HG03575 (cell line): ENCODE measurements around the gene CAMSAP1.

ENCODE experiments used
- ATAC-seq: cut with Tn5 transposase; IDR thresholded peaks from one replicate; pipeline ENCODE4 v1.9.1; 2021; ENCODE audit not compliant: unreplicated experiment, insufficient number of reproducible peaks, low FRiP score; ENCODE audit errors: extremely low read depth

Gene CAMSAP1

DNA sequence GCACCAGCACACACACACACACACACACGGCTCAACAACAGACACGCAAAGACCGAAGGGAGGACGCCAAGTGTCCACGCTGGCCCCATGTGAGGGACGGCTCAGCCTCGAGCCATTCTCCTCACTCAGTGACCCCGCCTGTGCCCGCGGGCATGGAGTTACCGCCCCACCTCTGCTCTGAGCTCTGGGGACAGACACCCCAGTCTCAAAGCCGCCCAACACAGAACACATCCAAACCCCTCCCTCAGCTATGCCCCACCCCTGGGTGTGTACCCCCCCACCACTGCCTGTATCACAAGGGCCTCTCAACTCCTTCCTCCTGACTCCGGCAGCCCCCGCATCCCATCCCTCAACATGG, 81.2 kb downstream of the CAMSAP1 start:
- ATAC-seq = no peak

DNA sequence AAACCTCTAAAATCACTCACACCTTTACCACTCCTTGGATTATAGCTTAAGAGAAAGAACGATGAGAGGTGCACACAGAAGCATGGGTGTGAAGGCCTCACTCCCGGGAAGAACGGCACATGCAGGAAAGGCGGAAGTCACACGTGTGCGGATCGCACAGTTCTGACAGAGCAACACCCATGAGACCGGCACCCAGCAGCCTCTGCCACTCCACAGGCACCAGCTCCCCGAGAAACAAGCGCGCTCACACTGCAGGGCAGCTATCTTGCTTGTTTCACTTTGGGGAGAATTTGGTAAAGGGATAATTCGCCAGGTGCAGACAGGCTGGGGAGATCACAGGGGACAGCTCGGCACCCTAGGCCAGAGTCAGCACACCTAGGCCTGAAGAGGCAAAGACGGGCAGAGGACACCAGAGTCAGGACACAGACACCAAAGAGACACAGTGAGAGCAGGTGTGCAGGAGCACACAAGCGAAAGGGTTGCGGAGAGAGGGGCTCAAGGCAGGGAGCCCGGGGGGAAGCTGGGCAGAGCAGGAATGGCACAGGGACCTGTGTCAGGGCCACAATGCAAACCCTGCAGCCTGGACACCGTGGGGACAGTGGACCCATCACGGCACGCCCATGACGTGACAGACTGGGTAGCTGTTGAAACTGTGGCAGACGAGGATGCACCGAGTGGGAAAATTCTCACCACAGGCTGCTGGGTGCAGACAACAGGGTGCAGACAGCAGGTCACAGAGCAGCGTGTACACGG, 81.7 kb downstream of the CAMSAP1 start:
- ATAC-seq = no peak

DNA sequence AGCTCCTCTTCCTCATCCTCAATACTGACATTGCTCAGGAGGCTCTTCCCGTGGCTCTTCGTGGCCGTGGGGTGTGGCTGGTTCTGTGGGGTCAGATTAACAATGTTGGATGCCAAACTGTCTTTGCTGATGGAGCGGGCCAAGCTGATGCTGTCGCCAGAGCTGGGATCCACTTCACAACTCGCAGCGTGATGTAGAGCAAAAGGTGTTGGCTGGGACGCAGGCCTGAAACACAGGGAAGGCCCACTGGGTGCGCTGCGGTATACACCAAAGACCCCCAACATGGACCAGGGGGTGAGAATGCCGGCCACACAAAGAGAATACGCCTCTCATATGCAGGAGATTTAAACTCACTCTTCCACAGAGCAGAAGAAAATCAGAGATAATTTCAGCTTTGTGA, 84.3 kb downstream of the CAMSAP1 start:
- ATAC-seq = no peak

DNA sequence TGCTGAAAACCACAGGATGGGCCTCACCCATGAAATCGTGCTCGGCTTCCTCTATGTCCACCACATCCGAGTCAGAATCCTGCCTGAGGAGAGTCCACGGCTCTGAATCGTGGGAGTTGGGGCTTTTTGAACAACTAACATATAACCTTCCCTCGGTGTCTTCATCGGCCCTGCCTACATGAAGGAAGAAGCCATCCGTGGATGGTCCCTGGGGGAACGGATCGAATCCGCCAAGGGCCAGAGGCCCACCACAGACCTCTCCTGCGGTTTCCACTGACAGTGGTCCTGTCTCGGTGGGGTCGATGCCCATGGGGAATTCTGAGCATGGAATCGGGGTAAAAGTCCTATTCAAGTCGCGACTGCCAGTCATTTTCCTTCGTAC, 85.0 kb downstream of the CAMSAP1 start:
- ATAC-seq = no peak

DNA sequence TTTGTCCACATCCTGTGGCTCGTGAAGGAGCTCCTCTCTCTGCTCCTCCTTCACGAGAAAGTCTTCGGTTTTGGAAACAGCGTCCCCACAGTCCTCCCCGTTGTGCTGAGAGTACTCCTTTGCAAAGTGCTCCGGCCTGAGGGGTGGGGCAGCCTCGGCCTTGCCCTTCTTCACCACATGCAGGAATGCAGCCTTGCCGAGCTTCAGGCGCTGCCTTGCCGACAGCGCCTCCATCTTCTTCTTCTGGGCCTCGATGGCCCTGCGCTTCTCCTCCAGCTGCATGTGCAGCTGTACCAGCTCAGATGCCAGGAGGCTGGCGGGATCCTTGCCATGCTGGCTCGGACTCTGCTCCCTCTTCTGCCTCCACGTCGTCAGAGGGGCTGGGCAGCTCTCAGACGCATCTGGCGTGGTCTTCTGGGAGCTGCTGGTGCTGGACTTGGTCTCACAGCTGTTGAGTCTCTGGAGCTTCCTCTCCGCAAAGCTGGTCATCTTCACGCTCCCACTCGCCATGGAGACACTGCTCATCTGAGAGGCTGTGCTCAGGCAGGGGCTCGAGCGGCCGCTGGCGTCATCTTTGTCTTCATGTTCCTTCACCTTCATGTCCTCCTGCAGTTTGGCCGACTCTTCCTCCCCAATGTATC, 85.5 kb downstream of the CAMSAP1 start:
- ATAC-seq = no peak

DNA sequence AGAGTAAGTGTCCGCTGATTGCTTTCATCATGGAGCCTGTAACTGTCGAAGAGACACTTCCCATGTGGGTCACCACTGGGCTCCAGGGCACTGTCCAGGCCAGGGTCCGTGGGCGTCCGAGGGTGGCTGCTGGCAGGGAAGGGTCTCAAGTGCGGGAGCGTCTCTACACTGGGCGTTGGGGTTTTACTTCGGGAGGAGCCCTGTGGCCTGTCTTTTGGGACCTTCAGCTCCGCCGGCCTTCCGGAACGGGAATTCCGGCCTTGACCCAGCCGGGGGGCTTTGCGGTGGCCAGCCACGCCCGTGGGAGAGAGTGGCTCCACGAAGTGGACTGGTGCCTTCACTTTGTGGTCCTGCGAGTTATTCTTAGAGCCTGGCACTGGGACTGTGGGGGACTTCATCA, 86.2 kb downstream of the CAMSAP1 start:
- ATAC-seq = no peak

DNA sequence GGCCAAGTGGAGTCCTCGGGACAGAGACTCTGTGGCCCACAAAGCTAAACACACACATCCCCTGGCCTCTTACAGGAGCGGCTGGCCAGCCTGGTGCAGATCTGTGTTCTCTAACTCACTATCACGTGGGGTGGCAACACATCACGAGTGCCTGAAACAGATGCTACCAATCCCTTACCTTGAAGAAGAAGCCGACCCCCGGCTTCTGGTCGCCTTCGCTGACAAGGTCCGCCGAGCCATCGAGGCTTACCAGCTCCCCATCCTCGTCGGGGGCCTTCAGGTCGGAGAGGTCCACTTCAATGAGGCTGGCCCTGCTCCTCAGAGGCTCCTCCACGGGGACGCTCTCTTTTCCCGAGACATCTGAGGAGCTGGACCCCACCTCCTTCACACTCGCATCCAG, 86.7 kb downstream of the CAMSAP1 start:
- ATAC-seq = no peak

DNA sequence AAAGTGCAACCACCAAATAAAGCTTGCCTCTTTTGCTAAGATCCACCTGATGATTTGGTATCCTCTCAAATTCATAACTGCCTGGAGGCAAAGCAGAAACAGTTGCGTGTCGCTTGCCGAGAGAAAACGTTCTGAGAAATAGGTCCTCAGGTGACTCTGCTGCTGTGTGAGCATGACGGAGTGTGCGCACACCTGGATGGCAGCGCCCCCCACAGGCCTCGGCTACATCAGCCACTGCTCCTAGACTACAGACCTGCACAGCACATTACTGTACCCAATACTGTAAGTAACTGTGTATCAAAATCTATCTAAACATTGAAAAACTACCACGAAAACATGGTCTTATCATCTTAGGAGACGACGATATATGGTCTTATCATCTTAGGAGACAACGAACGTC, 87.4 kb downstream of the CAMSAP1 start:
- no peak for ATAC-seq

DNA sequence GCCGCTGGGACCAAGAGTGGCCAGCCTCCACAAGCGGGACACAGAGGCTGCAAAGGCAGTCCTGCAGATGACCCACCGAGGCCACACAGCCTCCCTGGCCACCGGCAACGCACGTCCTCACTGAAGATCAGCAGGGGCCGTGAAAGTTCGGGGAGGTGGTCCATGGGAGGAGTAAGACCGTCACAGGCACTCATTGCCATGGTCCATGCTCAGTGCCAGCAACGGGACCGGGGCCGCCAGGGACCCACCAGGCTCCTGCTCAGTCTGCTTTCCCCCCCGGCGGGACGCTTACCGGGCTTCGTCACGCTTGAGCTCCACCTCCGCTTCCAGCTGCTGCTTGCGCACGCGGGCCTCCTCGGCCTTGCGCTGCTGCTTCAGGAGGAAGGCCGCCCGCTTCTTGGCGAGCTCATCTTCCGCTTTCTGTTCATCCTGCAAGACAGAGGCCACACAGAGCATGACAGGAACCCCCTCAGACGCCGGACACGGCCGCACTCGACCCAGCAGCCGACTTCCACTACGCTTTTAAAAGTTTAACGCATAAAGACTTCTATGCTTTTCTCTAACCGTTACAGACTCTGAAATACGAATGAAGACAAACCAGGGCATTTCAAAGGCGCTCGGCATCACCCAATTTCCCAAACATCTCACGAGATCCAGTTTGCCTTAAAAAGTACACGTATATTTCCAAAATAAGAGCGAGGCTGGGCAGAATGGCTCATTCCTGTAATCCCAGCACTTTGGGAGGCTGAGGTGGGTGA, 88.4 kb downstream of the CAMSAP1 start:
- ATAC-seq = no peak

DNA sequence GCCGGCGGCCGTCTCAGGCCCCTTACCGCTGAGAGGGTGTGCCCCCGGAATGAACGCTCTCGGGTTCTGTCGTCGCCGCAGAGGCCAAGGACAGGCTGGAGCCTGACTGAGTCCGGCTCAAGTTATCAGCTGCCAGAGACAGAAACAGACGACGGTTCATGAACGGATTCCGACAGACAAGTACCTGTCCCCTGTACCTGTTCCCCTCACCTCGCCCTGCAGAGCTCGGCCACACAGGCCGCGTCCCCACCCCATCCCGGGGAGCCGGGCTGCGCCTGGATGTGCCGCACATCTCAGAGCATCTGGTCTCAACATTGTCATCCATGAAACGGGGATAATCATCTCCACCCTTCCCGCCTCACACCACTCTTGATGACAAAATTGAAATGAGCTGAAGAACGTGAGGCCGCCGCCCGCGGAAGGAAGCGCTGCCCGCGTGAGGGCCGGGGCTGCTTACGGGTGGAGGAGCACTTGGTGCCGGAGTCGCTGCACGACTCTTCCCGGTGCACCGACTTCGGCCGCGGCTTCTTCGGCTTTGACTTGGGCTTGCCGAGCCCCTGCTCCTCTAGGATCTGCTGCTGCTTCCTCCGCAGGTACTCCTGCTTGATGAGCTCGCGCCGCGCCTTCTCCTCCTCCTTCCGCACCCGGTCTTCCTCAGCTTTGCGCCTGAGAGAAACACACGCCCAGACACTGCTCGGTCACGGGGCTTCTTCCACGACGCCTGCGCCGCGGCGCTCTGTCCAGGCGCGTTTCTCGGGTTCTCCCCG, 89.2 kb downstream of the CAMSAP1 start:
- no peak for ATAC-seq

DNA sequence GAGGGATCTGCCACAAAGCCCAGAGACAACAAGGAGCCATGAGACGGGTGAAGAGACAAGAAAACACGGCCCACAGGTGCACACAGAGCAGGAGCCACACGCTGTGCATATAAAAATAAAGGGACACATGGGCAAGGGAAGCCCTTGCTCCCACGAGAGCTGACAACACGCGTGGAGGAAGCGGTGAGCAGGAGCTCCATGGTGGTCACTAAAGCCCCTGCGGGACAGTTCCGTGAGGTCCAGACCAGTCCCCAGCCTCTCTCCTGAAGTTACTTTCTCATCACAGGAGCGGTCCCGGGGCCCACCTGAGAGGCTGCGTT, 90.7 kb downstream of the CAMSAP1 start:
- ATAC-seq = no peak

DNA sequence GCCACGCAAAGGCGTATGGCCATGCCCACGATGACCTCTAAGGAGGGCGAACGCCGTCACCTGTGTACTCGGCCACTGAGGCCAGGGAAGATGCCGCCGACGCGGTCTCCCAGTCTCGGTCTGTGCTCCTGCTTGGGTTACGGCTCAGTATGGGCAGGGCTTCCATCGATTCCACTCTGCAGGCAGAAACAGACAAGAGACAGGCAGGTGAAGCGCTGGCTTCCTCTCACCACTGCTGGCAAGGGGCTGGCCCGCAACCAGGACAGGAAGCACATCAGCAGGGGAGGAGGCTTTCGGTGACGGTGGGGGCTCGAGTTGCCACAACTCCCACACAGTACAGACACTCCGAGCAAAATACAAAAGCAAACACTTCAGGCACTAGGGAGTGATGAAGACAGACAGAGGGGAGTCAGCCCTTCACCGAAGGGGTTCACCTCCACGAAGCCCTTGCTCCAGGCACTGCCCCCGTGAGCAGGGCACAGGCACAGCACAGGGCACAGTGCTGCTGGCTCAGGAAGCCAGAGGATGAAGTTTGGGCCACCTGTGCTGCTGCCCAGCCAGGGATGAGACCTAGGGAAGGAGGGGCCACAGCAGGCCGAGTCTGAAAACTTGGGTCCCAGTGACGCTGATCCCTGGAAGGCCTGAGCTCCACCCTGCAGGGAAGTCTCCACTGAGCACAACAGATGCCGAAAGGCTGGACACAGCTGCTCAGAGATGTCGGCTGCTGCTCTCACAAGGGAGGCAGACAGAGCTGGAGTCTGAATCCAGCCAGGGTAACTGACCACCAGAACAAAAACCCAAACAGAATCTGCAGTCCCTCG, 91.3 kb downstream of the CAMSAP1 start:
- no peak for ATAC-seq

DNA sequence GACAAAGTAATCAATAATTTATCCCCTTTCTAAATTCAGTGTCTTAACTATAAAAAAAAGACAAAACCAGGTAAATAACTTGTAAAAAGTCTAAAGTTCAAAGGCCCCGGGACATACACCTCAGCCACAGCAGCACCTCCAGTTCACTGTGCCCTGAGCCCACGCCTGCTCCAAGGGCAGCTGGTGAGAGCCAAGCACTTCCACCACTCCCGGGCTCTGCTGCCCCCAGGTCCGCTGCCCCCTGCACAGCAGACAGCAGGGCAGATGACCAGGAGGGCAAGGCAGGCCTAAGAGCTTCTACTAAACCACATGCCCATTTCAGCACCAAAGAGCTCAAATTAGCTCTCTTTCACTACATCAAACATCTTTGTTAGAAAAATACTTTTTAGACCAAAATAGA, 91.9 kb downstream of the CAMSAP1 start:
- no peak for ATAC-seq

DNA sequence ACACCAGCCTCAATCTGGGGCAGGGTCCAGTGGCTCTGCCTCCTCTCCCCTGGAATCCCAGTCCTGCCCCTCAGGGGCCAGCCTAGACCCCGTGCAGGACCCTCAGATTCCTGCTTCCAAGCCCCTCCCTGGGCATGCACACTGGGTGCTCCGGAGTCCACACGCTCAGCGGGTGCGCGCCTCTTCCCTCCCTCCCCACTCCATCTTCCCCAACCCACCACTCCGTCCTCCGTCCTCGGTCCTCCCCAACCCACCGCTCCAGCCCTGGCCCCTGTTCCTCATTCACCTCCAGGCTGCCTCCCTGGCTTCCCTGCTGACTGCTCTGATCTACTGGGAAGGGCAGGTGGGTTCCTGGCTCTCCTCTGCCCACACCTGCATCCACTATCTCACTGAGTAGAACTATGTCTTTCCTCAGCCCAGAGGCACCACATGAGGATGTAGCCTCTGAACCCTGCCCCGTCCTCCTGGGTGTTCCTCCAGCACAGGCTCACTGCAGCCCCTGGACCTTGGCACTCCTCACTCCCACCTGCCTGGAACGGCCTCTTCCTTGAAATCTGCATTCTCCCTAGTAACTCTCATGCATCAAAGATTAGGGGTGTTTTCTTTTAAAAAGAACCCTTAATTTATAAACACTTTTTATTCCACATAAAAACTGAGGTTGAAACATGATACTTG, 92.8 kb downstream of the CAMSAP1 start:
- no peak for ATAC-seq

DNA sequence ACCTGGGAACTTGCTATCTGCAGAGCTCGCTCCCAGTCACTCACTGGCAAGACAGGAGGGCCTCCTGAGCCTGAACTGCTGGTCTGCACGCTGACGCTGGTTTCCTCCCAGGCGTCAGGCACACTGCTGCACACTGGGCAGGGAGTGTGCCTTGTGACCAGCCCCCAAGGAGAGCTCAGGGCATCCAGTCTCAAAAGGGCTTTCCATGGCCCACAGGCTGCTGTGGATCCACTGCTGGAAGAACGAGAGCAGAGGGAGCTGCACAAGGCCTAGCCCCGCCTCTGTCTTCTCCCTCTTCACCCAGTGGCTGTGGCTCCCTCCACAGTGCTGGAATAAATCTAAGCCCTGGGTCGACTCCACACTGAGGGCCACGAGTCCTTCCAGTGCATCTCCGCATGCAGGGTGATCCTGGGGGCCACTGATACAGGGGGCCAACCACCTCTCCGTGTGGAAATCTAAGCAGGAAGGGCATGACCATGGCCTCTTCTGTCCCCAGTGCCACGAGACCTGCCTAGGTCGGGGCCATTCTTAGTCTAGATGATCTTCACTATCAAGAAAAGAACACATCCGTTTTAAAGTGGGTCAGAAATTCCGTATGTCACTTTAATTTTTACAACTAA, 93.6 kb downstream of the CAMSAP1 start:
- ATAC-seq = no peak

DNA sequence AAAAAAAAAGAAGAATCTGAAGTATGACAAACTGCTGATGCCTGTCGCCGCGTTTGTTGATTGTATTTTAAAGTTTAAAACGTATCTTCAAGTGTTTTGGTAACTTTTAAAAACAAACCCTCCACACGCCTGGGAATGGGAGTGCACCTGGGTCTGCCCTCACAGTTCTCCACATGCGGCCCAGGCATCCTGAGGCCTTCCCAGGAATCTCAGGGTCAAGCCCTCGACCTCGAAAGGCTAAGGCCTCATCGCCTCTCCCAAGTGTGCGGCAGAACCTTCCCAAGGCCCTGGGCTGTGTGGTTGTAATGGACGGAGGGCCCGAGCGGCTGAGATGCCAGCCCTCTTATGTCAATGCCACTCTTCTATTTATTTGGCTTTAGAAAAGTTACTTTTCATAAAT, 94.4 kb downstream of the CAMSAP1 start:
- ATAC-seq = no peak

DNA sequence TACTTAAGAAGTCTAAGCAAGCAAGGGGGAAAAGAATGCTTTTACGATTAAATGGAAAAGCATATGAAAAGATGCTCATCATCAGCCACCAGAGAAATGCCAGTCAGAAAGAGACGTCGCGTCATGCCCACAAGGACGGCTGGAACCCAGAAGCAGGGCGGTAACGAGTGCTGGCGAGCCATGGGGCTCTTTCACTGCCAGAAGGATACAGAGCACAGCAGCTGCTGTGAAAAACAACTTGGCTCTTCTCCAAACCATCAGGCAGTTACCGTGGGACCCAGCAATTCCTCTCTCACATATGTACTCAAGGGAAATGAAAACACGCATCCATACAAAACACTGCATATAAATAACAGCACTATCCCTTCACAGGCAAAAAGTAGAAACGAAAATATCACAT, 95.5 kb downstream of the CAMSAP1 start:
- no peak for ATAC-seq
